ENCODE results near the gene ZBTB20.
A peak's percentile ranks its signal among the peaks of the same experiment; 100 is the strongest.

The ZBTB20 gene

GRCh38 chr3:114627770-114628169 lies 519.3 kb downstream of the ZBTB20 start:
- no peak for DNase-seq (ENCODE audit: low spot score)

- no peak for DNase-seq (ENCODE audit: low spot score)
Observed at GRCh38 chr3:114626751-114627150, 520.3 kb downstream of the ZBTB20 start.

- DNase-seq (ENCODE audit: low spot score), result peak; percentile 98
Observed at GRCh38 chr3:114624571-114625181, 522.4 kb downstream of the ZBTB20 start.

- DNase-seq (ENCODE audit: low spot score), result peak; percentile 72
Observed at GRCh38 chr3:114624047-114624445, 523.0 kb downstream of the ZBTB20 start.

DNA sequence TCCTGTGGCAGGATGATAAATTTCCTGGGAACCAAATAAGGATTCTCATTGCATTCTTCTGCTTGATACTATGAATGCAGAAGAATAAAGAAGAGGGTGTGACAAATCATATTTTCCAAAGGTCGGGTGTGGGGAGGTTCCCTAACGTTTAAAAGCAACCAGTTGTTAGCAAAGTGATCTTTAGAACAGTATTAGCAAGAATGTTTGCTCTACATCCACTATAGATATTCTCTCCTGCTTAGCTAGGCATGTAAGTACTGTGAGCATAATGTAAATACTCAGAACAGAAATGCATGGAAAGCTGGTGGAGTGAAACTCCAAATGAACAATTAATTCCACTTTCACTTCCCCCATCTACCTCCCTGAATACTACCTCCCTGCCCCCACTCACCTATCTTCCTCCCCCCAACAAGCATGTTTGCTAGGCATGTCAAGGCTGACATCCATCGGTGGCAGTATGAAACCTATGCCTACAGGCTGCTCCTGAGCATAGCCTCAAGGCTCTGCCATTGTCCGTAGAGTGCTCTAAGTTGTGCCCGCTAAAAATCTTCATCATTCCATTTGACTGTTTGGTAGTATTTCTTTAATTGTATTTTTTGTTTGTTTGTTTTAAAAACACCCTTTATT lies 523.6 kb downstream of the ZBTB20 start:
- peak; percentile 63 for DNase-seq (ENCODE audit: low spot score)

GRCh38 chr3:114622001-114622400 lies 525.1 kb downstream of the ZBTB20 start:
- peak; percentile 58 for DNase-seq (ENCODE audit: low spot score)

GRCh38 chr3:114619771-114620170 lies 527.3 kb downstream of the ZBTB20 start:
- DNase-seq (ENCODE audit: low spot score), result no peak

- DNase-seq (ENCODE audit: low spot score), result no peak
Observed at GRCh38 chr3:114615523-114616085, 531.5 kb downstream of the ZBTB20 start.

GRCh38 chr3:114609973-114610630 lies 537.0 kb downstream of the ZBTB20 start:
- no peak for DNase-seq (ENCODE audit: low spot score)

- DNase-seq (ENCODE audit: low spot score), result peak; percentile 89
Observed at GRCh38 chr3:114608293-114608692, 538.8 kb downstream of the ZBTB20 start.

GRCh38 chr3:114606336-114606735 lies 540.8 kb downstream of the ZBTB20 start:
- DNase-seq (ENCODE audit: low spot score), result peak; percentile 48

DNA sequence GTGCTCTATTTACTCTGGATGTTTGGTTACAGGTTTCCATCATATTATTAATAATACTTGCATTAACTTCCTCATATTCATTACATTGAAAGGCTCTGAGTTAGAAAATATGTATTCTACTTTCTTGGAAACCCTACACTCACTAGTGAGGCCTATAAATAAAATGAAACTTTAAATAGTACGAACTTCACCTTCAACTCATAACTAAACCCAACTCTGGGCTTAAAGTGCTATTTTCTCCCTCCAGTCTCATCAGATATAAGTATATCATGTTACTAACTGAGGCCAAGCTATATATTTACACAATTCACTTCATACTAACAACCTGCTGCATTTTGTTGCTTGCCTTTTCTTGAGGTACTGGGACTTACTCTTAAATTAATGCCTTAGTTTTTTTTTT lies 546.5 kb downstream of the ZBTB20 start:
- DNase-seq (ENCODE audit: low spot score), result no peak

- DNase-seq (ENCODE audit: low spot score), result no peak
Observed at GRCh38 chr3:114597871-114598270, 549.2 kb downstream of the ZBTB20 start.

DNA sequence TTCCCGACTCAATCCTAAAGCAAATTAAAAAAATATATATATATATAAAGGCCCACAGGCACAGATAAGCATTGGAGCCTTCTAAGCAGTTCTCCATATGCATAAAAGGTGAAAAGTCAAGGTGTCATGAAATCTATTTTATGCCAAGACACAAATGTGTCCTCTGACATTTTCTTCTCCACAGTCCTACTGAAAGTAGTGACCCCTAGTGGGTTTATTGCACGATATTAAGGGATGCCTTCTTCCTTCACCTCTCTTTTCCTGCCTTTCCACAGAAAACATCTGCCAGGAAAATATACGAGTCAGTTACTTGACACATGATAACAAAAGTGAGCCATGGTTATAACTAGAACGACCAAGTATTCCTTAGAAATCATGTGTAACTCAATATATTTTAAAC lies 550.1 kb downstream of the ZBTB20 start:
- DNase-seq (ENCODE audit: low spot score), result no peak

DNA sequence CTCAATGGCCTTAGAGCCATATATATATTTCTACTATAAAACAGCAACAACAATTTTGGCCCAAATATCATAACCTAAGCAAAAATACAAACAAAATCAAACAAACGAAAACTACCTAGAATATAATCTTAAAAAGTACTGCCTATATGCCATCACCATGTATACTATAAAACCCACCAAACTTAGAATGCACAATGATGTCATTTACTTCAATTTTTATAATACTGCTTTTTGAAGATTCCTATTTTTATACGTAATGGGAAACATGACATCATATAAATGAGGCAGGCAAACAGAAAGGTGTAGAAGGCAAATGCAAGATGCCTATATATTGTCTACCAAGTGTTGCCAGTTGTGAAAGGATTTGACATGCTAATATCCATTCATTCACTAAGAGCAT lies 550.9 kb downstream of the ZBTB20 start:
- DNase-seq (ENCODE audit: low spot score), result no peak

DNA sequence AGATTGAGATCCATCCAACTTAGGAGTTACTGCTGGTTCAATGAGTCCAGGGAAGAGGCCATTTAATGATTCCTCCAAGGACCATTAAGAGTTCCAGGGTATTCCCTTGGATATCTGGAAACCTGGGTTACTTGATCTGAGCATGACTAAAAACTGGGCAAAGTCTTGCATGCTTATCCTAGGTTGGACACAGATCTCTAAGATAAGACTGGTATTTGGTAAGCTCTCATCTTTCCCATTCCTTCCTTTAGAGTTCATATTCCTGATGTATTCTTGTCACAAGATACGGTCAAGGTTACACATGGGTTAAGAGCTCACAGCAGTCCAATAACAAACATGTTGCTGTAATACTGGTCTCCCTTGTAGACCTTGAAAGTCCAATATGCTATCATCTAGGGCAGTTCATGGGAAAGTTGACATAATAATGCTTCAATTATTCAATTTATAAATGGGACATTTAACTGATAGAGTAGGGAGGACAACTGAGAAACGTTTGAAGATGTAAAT lies 551.5 kb downstream of the ZBTB20 start:
- no peak for DNase-seq (ENCODE audit: low spot score)

GRCh38 chr3:114590309-114591047 lies 556.6 kb downstream of the ZBTB20 start:
- DNase-seq (ENCODE audit: low spot score), result no peak

DNA sequence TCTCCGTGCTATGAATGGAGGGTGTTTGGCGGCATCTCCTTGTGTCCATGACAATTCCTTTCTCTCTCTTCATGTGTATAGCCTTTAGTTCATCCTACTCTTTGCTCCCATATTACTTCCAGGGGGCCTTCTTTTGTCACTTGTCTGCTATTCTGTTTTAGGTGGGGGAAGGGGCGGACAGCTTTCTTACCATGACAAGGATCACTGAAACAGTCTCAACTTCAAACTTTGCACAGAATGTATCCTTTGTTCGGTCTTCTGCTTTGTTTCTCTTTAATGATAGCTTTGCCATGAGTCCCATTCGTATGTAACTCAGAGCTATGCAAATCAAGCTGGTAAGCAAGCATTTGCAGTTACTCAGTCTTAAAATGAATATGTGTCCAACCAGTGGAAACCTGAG lies 559.1 kb downstream of the ZBTB20 start:
- no peak for DNase-seq (ENCODE audit: low spot score)

- no peak for DNase-seq (ENCODE audit: low spot score)
Observed at GRCh38 chr3:114586119-114586518, 561.0 kb downstream of the ZBTB20 start.

GRCh38 chr3:114585687-114586086 lies 561.4 kb downstream of the ZBTB20 start:
- DNase-seq (ENCODE audit: low spot score), result no peak

DNA sequence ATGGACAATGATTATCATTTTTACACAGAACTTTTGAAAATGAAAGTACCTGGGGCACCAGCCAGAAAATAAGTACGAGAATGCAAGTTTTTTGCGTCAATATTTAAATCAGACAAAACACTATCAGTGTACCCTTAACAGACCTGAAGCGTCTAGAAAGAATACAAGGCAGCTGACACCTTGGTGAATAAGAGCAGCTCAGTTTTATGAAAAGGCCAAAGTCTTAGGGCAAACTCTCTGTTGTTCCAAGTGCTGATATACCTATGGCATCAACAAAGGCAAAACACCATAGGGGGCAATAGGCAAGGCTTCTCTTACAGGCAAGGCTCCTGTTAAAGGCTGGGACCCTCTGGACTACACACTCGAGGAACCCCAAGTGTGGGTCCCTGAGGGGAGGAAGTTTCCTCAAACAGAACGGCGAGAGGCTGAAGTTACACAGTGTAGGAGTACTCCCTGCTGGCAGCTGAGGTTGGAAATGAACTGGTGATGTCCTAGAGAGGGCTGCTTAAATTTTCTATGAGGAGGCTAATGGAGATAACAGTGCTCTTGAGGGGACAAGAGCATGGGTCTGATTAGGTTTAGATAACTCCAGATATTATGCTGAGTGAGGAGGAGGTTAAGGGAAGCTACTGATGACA lies 562.2 kb downstream of the ZBTB20 start:
- DNase-seq (ENCODE audit: low spot score), result no peak

DNA sequence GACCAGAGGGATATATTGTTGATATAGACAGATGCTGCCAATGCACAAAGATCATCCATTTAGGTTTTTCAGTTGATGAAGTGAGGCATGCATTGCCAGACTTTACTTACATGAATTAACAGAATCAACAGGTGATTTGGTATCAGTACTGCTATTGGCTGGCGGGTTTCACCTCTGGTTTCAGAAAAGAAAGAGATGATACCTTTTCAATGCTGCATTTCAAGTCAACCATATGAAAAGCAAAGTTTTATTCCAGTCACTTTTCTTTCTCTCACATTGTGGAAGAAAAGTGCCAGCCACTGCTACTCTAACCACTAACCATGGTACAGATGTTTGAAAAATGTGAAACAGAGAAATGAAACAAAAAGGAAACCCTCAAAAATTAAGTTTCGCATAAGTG lies 564.2 kb downstream of the ZBTB20 start:
- no peak for DNase-seq (ENCODE audit: low spot score)

Data from kidney tubule cell (primary cell).